Endothelial cell of coronary artery (primary cell): ENCODE data around the gene HPRT1. TPM values are rescaled to one million over a fixed set of nuclear protein-coding genes. Genes with fewer than 3 reads are reported as not detected.

ENCODE experiments used
- total RNA-seq: library from RNA; depleted of rRNA; stranded (reverse); fragments of >200 nt; gene quantifications from 2 replicates; pipeline ENCODE4 v1.2.3, GENCODE V29; 2014

The HPRT1 gene
- 14.8 and 33.0 TPM in 2 replicates for total RNA-seq

GRCh38 chrX:134460005-134460861, at the start of gene HPRT1:
TSS of gene HPRT1 (plus strand) at chrX:134460165. CDS start at chrX:134460312, 147 bp downstream.

Other genes starting within 250 kb of the HPRT1 start
- gene CCDC160, start 223.0 kb upstream of the HPRT1 start, total RNA-seq, result not detected in 2 replicates
- 31.2 and 39.3 TPM in 2 replicates for gene PHF6, start 86.9 kb upstream of the HPRT1 start, total RNA-seq
- gene PLAC1, start 198.3 kb downstream of the HPRT1 start, total RNA-seq, result 0.19 TPM in 1 of 2 replicates, not detected in the other